Subcutaneous adipose tissue (tissue), 4 donors: ENCODE data around the gene C10orf105. TPM values are rescaled to one million over a fixed set of nuclear protein-coding genes. Genes with fewer than 3 reads are reported as not detected.

Experiments
- total RNA-seq, 4 donors: library from RNA; depleted of rRNA; stranded (reverse); fragments of >200 nt; gene quantifications; one replicate each; pipeline ENCODE4 v1.1.0, GENCODE V29; 2016
- TF ChIP-seq, protein P1 (sequence below): fragments of 450-650 bp; IDR thresholded peaks from one replicate; pipeline ENCODE4 v1.5.1; 2016; ENCODE audit warnings: low read depth, mild to moderate bottlenecking, control low read depth, antibody characterized with exemption, moderate library complexity

The C10orf105 gene
- total RNA-seq, 4 donors from 2014 or later, result 0.19 to 0.22 TPM; not detected in 2

DNA sequence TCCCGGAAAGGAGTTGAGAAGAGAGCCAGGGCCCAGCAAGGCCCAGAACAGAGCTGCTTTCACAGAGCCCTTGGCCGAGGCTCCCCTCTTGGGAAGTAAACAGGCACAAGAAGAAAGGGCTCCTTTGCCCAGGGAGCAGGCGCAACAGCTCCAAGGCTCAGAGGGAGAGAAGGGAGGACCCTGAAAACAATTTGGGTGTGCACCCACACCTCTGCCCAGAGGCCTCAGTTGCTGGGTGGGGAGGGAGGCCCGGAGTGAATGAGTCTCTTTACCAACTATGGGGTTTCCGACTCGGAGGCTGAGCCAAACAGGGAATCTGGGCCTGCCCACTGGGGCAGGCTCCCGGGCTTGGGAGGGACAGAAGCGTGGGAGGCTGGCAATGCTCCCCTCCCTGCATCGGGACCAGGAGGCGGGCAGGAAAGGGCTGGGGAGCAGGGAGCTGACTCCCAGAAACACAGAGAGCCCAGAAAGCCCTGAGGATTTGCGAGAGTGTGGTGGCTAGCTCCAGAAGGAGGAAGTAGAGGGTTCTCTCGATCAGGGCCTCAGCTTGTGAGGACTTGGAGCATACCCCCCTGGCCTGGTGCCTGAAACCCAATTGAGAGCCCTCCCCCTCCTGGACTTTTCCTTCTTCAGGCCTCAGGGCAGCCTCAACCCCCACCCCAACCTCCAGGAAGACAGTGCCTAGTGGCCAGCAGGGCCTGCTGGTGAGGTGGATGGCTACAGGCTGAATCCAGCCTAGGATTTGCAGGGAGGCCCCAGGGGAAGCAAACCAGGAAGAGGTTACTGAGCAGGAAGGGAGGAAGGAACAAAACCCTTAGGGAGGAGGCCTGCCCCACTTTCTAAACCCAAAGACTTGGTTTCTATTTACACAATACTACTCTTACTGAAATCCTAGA, 6.2 kb downstream of the C10orf105 start:
- TF ChIP-seq, protein P1, sequence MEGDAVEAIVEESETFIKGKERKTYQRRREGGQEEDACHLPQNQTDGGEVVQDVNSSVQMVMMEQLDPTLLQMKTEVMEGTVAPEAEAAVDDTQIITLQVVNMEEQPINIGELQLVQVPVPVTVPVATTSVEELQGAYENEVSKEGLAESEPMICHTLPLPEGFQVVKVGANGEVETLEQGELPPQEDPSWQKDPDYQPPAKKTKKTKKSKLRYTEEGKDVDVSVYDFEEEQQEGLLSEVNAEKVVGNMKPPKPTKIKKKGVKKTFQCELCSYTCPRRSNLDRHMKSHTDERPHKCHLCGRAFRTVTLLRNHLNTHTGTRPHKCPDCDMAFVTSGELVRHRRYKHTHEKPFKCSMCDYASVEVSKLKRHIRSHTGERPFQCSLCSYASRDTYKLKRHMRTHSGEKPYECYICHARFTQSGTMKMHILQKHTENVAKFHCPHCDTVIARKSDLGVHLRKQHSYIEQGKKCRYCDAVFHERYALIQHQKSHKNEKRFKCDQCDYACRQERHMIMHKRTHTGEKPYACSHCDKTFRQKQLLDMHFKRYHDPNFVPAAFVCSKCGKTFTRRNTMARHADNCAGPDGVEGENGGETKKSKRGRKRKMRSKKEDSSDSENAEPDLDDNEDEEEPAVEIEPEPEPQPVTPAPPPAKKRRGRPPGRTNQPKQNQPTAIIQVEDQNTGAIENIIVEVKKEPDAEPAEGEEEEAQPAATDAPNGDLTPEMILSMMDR, result no peak

DNA sequence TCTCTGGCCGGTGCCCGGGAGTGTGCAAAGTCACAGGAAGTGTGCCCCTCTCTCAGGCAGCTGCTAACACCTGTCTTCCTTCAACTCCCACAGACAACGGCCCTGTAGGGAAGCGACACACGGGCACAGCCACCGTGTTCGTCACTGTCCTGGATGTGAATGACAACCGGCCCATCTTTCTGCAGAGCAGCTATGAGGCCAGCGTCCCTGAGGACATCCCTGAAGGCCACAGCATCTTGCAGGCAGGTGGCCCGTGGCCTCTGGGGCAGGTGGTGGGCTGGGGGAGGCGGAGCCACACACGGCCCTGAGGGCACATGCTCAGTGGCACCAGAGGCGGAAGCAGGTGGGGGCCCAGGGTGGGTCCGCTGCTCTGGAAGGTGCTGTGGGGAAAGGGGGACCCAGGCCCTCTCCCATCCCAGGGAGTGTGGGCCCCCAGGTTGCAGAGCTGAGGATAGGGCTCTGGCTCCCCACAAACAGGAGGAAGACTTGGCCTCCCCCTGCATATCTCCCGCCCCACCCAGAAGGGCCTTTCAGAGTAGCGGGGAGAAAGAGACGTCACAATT, 6.9 kb downstream of the C10orf105 start:
- TF ChIP-seq, protein P1, result no peak

DNA sequence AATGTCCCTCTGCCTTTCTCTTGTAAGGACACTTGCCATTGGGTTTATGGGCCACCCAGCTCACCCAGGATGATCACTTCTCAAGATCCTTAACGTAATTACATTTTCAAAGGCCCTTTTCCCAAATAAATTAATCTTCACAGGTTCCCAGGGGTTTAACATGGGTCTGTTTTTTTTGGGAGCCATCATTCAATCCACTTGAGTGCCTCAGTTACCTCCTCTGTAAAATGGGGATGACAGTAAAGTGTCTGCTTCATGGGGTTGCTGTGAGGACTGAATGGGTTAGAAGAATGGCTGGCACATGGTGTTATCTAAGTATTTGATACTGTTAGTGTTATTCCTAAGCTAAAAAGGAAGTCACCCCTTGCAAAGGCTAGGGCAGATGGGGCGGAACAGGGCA, 7.4 kb downstream of the C10orf105 start:
- TF ChIP-seq, protein P1, result no peak

DNA sequence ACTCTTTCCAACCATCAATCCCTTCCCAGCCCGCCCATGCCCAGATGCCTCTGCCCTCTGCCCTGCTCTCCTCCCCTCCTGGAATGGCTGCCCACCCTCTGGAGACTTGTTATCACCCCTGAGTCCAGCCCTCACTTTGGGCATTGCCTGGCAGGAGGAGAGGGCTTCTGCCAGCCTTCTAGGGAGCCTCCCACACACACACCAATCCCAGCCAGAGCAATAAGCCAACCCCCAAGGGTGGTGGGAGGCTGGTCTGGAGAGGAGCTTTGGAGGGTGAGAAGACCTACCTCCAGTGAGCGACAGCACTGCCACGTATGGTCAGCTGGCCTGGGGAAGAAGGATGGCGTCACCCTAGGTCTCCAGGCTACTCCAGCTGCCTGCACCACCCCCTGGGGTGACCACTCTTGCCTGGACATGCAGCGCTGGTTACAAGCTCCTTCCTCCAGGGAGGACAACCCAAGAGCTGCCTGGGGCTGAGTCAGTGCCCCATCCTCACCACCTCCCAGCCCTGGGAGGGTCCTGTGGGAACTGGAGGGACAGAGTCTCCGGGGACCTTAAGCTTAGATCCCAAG, 8.4 kb downstream of the C10orf105 start:
- TF ChIP-seq, protein P1, result no peak

DNA sequence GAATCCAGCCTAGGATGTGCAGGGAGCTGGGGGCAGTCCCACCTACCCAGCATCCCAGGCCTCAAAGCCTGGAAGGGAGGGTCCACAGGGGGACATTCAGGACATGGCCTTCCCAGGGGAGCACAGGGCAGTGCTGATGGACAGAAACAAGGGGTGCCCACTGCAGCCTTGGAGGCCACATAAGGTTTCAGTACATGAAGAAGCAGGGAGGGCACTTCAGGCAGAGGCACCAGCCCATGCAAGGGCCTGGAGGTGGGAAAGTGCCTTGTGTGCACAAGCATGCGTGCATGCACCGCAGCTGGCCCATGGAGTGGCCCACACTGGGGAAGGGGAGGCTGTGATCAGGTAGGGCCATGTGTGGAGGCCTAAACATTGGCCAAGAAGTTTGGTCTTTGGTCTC, 9.1 kb downstream of the C10orf105 start:
- TF ChIP-seq, protein P1, result no peak

DNA sequence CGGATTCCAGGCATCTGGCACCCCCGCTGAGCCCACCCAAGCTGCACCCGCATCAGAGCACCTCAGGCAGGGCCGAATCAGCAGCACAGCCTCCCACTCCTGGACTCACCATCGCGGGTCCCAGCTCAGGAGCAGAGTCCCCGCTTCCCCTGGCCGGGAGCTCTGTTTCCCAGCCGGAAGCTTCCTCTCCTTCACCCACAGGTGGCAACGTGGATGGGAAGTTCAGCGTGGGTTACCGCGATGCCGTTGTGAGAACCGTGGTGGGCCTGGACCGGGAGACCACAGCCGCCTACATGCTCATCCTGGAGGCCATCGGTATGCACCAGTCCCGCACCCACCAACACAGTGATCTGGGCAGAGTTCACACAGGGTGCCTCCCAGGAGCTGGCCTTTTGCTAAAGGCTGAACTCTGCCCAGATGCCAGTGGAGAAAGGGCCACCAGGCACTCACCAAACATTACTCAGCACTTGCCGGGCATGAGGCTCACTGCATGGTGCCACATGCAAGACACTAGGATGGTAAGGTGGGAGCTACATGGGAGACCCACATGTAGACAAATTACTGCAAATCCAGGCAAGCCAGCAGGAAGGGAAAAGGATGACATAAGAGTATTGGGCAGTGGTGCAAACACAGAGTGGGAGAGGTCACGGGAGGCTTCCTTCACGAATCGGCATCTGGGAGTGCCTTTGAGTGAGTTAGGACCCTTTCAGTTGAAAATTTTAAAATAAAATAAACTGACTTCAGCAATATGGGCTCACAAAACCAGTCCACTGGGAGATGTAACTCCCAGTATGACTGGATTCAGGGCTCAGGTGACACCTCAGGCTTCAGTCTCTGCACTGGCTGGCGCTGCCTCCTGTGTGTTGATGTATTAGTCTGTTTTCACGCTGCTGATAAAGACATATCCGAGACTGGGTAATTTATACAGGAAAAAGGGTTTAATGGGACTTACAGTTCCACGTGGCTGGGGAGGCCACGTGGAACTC, 10.4 kb downstream of the C10orf105 start:
- TF ChIP-seq, protein P1, result no peak
